WTC11 (cell line): Measurements from ENCODE around the gene HID1. TPM values are rescaled to one million over a fixed set of nuclear protein-coding genes. Genes with fewer than 3 reads are reported as not detected.

Experiments
- ATAC-seq: fragments of 200-7000 bp; cut with Tn5 transposase; 2 replicates; pipeline ENCODE4 v1.10.0; 2021; ENCODE audit warnings: mild to moderate bottlenecking, moderate library complexity
- CTCF ChIA-PET: fragments of 300-600 bp; sonication (Branson Sonifier 250); formaldehyde crosslinking; loops from one replicate; lab custom pipeline; 2021; ENCODE audit warnings: antibody characterized with exemption; lab: Charles Lee
- POLR2A ChIA-PET: fragments of 350-600 bp; sonication (Branson Sonifier 250); formaldehyde crosslinking; loops from one replicate; lab custom pipeline; 2021; ENCODE audit warnings: antibody characterized with exemption; lab: Charles Lee
- DNase-seq: peaks from one replicate; pipeline ENCODE4 v3.0.0; 2021; ENCODE audit warnings: low spot score
- H3K27ac Mint-ChIP-seq: 2 replicates; pipeline ENCODE4 v1.8.0; 2021; ENCODE audit warnings: mixed read lengths
- H3K27me3 Mint-ChIP-seq: 2 replicates; pipeline ENCODE4 v1.8.0; 2021; ENCODE audit warnings: low read depth, mild to moderate bottlenecking, moderate library complexity, mixed read lengths
- H3K36me3 Mint-ChIP-seq: 2 replicates; pipeline ENCODE4 v1.8.0; 2021; ENCODE audit warnings: mixed read lengths
- H3K4me1 Mint-ChIP-seq: 2 replicates; pipeline ENCODE4 v1.8.0; 2022; ENCODE audit warnings: mixed read lengths
- H3K4me3 Mint-ChIP-seq: 2 replicates; pipeline ENCODE4 v1.8.0; 2021; ENCODE audit warnings: mild to moderate bottlenecking, moderate library complexity, mixed read lengths
- H3K9me3 Mint-ChIP-seq: 2 replicates; pipeline ENCODE4 v1.8.0; 2021; ENCODE audit warnings: mixed read lengths
- FOXJ3 ChIP-seq: sonication (generic); formaldehyde crosslinking; IDR thresholded peaks from 2 replicates; pipeline ENCODE4 v1.9.0; 2021; ENCODE audit warnings: missing genetic modification reagents, mild to moderate bottlenecking, borderline replicate concordance
- IRF2 ChIP-seq: sonication (generic); formaldehyde crosslinking; IDR thresholded peaks from 2 replicates; pipeline ENCODE4 v1.8.0; 2022; ENCODE audit warnings: low read depth, missing genetic modification reagents, borderline replicate concordance
- JAZF1 ChIP-seq: fragments of 250-450 bp; sonication (Bioruptor Pico); IDR thresholded peaks from 2 replicates; pipeline ENCODE4 v1.9.0; 2021; ENCODE audit warnings: moderate library complexity, mild to moderate bottlenecking, inconsistent platforms
- NFYB ChIP-seq: sonication (generic); formaldehyde crosslinking; conservative IDR thresholded peaks from 2 replicates; pipeline ENCODE4 v1.8.0; 2022; ENCODE audit warnings: low read depth, missing genetic modification reagents
- RELA ChIP-seq: sonication (generic); formaldehyde crosslinking; IDR thresholded peaks from 2 replicates; pipeline ENCODE4 v1.8.1; 2022; ENCODE audit warnings: missing genetic modification reagents, mild to moderate bottlenecking, borderline replicate concordance
- SMAD3 ChIP-seq: sonication (generic); formaldehyde crosslinking; IDR thresholded peaks from 2 replicates; pipeline ENCODE4 v1.8.0; 2022; ENCODE audit warnings: missing genetic modification reagents, mild to moderate bottlenecking, borderline replicate concordance
- SP1 ChIP-seq: sonication (generic); formaldehyde crosslinking; conservative IDR thresholded peaks from 2 replicates; pipeline ENCODE4 v1.8.1; 2022; ENCODE audit warnings: missing genetic modification reagents
- TEAD1 ChIP-seq: sonication (generic); formaldehyde crosslinking; IDR thresholded peaks from 2 replicates; pipeline ENCODE4 v1.8.0; 2022; ENCODE audit warnings: mild to moderate bottlenecking, missing genetic modification reagents
- TEAD4 ChIP-seq: sonication (generic); formaldehyde crosslinking; IDR thresholded peaks from 2 replicates; pipeline ENCODE4 v1.8.0; 2022; ENCODE audit warnings: mild to moderate bottlenecking, missing genetic modification reagents
- TP53 ChIP-seq: sonication (generic); formaldehyde crosslinking; IDR thresholded peaks from 2 replicates; pipeline ENCODE4 v1.8.1; 2023; ENCODE audit warnings: mild to moderate bottlenecking, missing genetic modification reagents
- ZNF121 ChIP-seq: sonication (generic); formaldehyde crosslinking; IDR thresholded peaks from 2 replicates; pipeline ENCODE4 v1.8.0; 2023; ENCODE audit warnings: missing genetic modification reagents
- ZNF671 ChIP-seq: fragments of 250-450 bp; sonication (Bioruptor Pico); IDR thresholded peaks from 2 replicates; pipeline ENCODE4 v1.8.0; 2021; ENCODE audit warnings: mild to moderate bottlenecking
- total RNA-seq: library from RNA; stranded (reverse); gene quantifications from 3 replicates; pipeline ENCODE4 v1.2.3, GENCODE V29; 2021
- TF ChIP-seq, protein P1 (sequence below): fragments of 250-450 bp; sonication (Bioruptor Pico); IDR thresholded peaks from 2 replicates; pipeline ENCODE4 v1.9.0; 2021; ENCODE audit warnings: mild to moderate bottlenecking
- TF ChIP-seq, protein P2 (sequence below): fragments of 250-450 bp; sonication (Bioruptor Pico); IDR thresholded peaks from 2 replicates; pipeline ENCODE4 v2.1.2; 2022; ENCODE audit warnings: mild to moderate bottlenecking, moderate library complexity
- TF ChIP-seq, protein P3 (sequence below): fragments of 200-600 bp; IDR thresholded peaks from 2 replicates; pipeline ENCODE4 v1.8.0; 2022; ENCODE audit warnings: antibody characterized with exemption
- TF ChIP-seq, protein P4 (sequence below): sonication (generic); formaldehyde crosslinking; IDR thresholded peaks from 2 replicates; pipeline ENCODE4 v1.8.1; 2023; ENCODE audit warnings: mild to moderate bottlenecking, missing genetic modification reagents, borderline replicate concordance

HID1 gene
- total RNA-seq, 1 experiment from 2014 or later: 16.7 TPM

DNA sequence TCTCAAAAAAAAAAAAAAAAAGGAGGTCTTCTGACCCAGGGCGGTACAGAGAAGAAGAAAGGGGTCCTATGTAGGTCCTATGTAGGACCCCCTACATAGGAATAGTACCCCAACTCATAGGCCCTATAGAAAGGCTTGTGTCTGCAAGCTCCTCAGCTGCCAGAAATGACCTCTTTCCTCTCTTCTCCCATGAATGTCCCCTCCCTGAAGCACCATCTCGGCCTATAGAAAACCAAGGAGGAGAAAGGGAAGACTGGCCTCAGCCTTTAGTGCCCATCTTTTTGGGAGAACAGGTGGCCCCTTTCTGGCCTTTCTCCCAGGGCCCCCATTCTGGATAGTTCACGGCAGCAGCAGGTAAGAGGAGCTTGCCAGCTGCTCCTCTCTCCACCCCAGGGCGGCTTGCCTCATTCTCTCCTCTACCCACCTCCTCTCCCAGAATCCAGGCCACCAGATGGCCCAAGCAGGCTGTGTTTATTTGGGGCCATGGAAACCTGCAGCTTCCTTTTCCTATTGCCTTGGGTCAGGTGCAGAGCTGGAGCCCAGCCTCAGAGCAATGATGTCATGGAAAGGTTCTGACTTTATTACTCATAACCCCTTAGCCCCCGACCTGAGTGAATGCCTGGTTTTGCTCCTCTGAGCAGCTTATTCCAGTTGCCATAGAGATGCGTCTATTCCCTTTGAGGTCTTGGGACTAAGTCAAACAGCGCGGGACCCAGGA lies 38.3 kb upstream of the HID1 start:
- Mint-ChIP-seq H3K4me3 (peak overlapping the region; percentile 73), H3K36me3 (no peaks in the 10 kb centered on the region; the same call in 1 of the 2 replicates), H3K27me3 (no peaks in the 10 kb centered on the region), H3K27ac (peak overlapping the region; percentile 99), H3K4me1 (peaks cover 26% of the 10 kb centered on the region), H3K9me3 (no peaks in the 10 kb centered on the region)
- DNase-seq (peak; percentile 34), ATAC-seq (no peak)
- CTCF ChIA-PET: interaction anchor here (0.6 to 7.0 kb wide), 16 partner anchors 8 to 260 kb away, joined by 3 to 139 read pairs (median 11); partner anchors contain the start of genes CDR2L, HID1, MIF4GD and OTOP2
- POLR2A ChIA-PET: interaction anchor here (0.6 to 3.5 kb wide), 7 partner anchors 23 to 146 kb away, joined by 3 to 30 read pairs (median 3); partner anchors contain the start of genes CDR2L and FDXR
- TF ChIP-seq NFYB (CRISPR knock-in tag) (no peak), RELA (no peak), TP53 (CRISPR knock-in tag) (no peak), SMAD3 (CRISPR knock-in tag) (no peak), ZNF121 (no peak), JAZF1 (CRISPR knock-in tag) (no peak), FOXJ3 (CRISPR knock-in tag) (no peak), IRF2 (CRISPR knock-in tag) (no peak), TEAD1 (CRISPR knock-in tag) (no peak), TEAD4 (CRISPR knock-in tag) (no peak), SP1 (CRISPR knock-in tag) (no peak), ZNF671 (CRISPR knock-in tag) (no peak)
- TF ChIP-seq, protein P1, sequence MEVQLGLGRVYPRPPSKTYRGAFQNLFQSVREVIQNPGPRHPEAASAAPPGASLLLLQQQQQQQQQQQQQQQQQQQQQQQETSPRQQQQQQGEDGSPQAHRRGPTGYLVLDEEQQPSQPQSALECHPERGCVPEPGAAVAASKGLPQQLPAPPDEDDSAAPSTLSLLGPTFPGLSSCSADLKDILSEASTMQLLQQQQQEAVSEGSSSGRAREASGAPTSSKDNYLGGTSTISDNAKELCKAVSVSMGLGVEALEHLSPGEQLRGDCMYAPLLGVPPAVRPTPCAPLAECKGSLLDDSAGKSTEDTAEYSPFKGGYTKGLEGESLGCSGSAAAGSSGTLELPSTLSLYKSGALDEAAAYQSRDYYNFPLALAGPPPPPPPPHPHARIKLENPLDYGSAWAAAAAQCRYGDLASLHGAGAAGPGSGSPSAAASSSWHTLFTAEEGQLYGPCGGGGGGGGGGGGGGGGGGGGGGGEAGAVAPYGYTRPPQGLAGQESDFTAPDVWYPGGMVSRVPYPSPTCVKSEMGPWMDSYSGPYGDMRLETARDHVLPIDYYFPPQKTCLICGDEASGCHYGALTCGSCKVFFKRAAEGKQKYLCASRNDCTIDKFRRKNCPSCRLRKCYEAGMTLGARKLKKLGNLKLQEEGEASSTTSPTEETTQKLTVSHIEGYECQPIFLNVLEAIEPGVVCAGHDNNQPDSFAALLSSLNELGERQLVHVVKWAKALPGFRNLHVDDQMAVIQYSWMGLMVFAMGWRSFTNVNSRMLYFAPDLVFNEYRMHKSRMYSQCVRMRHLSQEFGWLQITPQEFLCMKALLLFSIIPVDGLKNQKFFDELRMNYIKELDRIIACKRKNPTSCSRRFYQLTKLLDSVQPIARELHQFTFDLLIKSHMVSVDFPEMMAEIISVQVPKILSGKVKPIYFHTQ (CRISPR knock-in tag): no peak
- TF ChIP-seq, protein P2, sequence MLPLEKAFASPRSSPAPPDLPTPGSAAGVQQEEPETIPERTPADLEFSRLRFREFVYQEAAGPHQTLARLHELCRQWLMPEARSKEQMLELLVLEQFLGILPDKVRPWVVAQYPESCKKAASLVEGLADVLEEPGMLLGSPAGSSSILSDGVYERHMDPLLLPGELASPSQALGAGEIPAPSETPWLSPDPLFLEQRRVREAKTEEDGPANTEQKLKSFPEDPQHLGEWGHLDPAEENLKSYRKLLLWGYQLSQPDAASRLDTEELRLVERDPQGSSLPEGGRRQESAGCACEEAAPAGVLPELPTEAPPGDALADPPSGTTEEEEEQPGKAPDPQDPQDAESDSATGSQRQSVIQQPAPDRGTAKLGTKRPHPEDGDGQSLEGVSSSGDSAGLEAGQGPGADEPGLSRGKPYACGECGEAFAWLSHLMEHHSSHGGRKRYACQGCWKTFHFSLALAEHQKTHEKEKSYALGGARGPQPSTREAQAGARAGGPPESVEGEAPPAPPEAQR: no peak
- TF ChIP-seq, protein P3, sequence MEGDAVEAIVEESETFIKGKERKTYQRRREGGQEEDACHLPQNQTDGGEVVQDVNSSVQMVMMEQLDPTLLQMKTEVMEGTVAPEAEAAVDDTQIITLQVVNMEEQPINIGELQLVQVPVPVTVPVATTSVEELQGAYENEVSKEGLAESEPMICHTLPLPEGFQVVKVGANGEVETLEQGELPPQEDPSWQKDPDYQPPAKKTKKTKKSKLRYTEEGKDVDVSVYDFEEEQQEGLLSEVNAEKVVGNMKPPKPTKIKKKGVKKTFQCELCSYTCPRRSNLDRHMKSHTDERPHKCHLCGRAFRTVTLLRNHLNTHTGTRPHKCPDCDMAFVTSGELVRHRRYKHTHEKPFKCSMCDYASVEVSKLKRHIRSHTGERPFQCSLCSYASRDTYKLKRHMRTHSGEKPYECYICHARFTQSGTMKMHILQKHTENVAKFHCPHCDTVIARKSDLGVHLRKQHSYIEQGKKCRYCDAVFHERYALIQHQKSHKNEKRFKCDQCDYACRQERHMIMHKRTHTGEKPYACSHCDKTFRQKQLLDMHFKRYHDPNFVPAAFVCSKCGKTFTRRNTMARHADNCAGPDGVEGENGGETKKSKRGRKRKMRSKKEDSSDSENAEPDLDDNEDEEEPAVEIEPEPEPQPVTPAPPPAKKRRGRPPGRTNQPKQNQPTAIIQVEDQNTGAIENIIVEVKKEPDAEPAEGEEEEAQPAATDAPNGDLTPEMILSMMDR: no peak
- TF ChIP-seq, protein P4, sequence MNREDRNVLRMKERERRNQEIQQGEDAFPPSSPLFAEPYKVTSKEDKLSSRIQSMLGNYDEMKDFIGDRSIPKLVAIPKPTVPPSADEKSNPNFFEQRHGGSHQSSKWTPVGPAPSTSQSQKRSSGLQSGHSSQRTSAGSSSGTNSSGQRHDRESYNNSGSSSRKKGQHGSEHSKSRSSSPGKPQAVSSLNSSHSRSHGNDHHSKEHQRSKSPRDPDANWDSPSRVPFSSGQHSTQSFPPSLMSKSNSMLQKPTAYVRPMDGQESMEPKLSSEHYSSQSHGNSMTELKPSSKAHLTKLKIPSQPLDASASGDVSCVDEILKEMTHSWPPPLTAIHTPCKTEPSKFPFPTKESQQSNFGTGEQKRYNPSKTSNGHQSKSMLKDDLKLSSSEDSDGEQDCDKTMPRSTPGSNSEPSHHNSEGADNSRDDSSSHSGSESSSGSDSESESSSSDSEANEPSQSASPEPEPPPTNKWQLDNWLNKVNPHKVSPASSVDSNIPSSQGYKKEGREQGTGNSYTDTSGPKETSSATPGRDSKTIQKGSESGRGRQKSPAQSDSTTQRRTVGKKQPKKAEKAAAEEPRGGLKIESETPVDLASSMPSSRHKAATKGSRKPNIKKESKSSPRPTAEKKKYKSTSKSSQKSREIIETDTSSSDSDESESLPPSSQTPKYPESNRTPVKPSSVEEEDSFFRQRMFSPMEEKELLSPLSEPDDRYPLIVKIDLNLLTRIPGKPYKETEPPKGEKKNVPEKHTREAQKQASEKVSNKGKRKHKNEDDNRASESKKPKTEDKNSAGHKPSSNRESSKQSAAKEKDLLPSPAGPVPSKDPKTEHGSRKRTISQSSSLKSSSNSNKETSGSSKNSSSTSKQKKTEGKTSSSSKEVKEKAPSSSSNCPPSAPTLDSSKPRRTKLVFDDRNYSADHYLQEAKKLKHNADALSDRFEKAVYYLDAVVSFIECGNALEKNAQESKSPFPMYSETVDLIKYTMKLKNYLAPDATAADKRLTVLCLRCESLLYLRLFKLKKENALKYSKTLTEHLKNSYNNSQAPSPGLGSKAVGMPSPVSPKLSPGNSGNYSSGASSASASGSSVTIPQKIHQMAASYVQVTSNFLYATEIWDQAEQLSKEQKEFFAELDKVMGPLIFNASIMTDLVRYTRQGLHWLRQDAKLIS (CRISPR knock-in tag): no peak
